Gastrocnemius medialis (tissue), 4 donors: ENCODE measurements around the gene C1orf94.

ENCODE experiments used
- CTCF ChIP-seq, 5 experiments: fragments of 450-650 bp in 3 of 5; fragments of 200-600 bp in 2 of 5; sonication (generic) in 2 of 5; IDR thresholded peaks in 4 of 5; conservative IDR thresholded peaks in 1 of 5; 1 replicate in 4 of 5; 2 replicates in 1 of 5; pipeline ENCODE4 v1.5.1; 2016 to 2019; ENCODE audit warnings: antibody characterized with exemption in 5 of 5, mild to moderate bottlenecking in 3 of 5, moderate library complexity in 3 of 5
- POLR2A ChIP-seq, 2 donors: fragments of 450-650 bp; IDR thresholded peaks; one replicate each; pipeline ENCODE4 v1.6.1; 2017; ENCODE audit warnings: antibody characterized with exemption in 2 of 2, mild to moderate bottlenecking in 2 of 2, moderate library complexity in 2 of 2

DNA sequence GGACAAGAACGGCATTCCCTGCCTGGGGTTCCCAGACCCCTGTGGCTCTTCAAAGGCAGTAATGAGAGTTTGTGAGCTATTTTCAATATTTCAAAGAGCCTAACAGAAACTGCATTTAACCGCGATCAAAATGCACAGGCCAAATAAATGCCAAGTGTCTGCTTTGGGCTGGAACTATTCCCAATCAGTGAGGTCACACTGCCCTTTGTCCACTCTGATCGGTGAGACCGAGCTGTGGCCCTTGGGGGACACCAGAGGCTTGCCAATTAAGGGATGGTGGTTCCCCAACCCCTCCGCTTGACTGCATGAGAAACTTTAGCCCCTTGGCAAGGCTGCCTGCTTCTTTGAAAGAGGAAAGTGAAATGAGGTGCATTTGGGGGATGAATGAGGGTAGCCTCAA, 31.9 kb upstream of the C1orf94 start:
- TF ChIP-seq CTCF (IDR thresholded peaks at IDR 0.05 in 4 of 5, conservative IDR thresholded peaks at IDR 0.05 in 1 of 5) (no peak), POLR2A (IDR thresholded peaks at IDR 0.05) (no peak)
